HEK293 (cell line): ENCODE data around the gene ZNF540.

Experiments used
- SP3 ChIP-seq: fragments of 450-650 bp; formaldehyde crosslinking; IDR thresholded peaks from 2 replicates; pipeline ENCODE4 v1.5.1; 2016; ENCODE audit warnings: missing biosample characterization, missing genetic modification characterization
- TCF7L2 ChIP-seq: IDR thresholded peaks from 2 replicates; pipeline ENCODE4 v1.6.1; 2011; ENCODE audit warnings: low read depth, mild to moderate bottlenecking, inconsistent platforms, low read length, moderate library complexity, borderline replicate concordance
- ZBTB17 ChIP-seq: fragments of 450-650 bp; formaldehyde crosslinking; IDR thresholded peaks from 2 replicates; pipeline ENCODE4 v1.5.1; 2016; ENCODE audit warnings: missing biosample characterization, missing genetic modification characterization
- ZFP37 ChIP-seq: fragments of 450-650 bp; formaldehyde crosslinking; IDR thresholded peaks from 2 replicates; pipeline ENCODE4 v1.5.1; 2016; ENCODE audit warnings: missing biosample characterization, missing genetic modification characterization
- ZNF132 ChIP-seq: fragments of 450-650 bp; formaldehyde crosslinking; IDR thresholded peaks from 2 replicates; pipeline ENCODE4 v1.5.1; 2017; ENCODE audit warnings: missing biosample characterization, missing genetic modification characterization, borderline replicate concordance
- ZNF138 ChIP-seq: fragments of 450-650 bp; formaldehyde crosslinking; IDR thresholded peaks from 2 replicates; pipeline ENCODE4 v1.5.1; 2016; ENCODE audit warnings: missing biosample characterization, missing genetic modification characterization, borderline replicate concordance
- ZNF248 ChIP-seq: fragments of 450-650 bp; formaldehyde crosslinking; IDR thresholded peaks from 2 replicates; pipeline ENCODE4 v1.5.1; 2017; ENCODE audit warnings: missing biosample characterization, missing genetic modification characterization
- ZNF514 ChIP-seq: fragments of 450-650 bp; formaldehyde crosslinking; IDR thresholded peaks from 2 replicates; pipeline ENCODE4 v1.5.1; 2016; ENCODE audit warnings: missing biosample characterization, missing genetic modification characterization
- ZNF560 ChIP-seq: fragments of 450-650 bp; formaldehyde crosslinking; IDR thresholded peaks from 2 replicates; pipeline ENCODE4 v1.5.1; 2017; ENCODE audit warnings: missing biosample characterization, missing genetic modification characterization, borderline replicate concordance
- ZNF571 ChIP-seq: fragments of 450-650 bp; formaldehyde crosslinking; IDR thresholded peaks from 2 replicates; pipeline ENCODE4 v1.5.0; 2017; ENCODE audit warnings: missing biosample characterization, missing genetic modification characterization
- ZNF596 ChIP-seq: fragments of 450-650 bp; IDR thresholded peaks from 2 replicates; pipeline ENCODE4 v1.5.0; 2018; ENCODE audit warnings: missing biosample characterization, mild to moderate bottlenecking, missing genetic modification characterization, moderate library complexity
- ZNF660 ChIP-seq: fragments of 450-650 bp; IDR thresholded peaks from 2 replicates; pipeline ENCODE4 v1.5.1; 2018; ENCODE audit warnings: missing biosample characterization, mild to moderate bottlenecking, missing genetic modification characterization
- ZNF785 ChIP-seq: fragments of 450-650 bp; formaldehyde crosslinking; IDR thresholded peaks from 2 replicates; pipeline ENCODE4 v1.5.1; 2016; ENCODE audit warnings: missing biosample characterization, missing genetic modification characterization
- ZXDB ChIP-seq: fragments of 450-650 bp; formaldehyde crosslinking; IDR thresholded peaks from 2 replicates; pipeline ENCODE4 v1.5.1; 2016; ENCODE audit warnings: missing biosample characterization, missing genetic modification characterization
- TF ChIP-seq, protein P1 (sequence below): fragments of 450-650 bp; formaldehyde crosslinking; conservative IDR thresholded peaks from 2 replicates; pipeline ENCODE4 v1.5.1; 2016; ENCODE audit warnings: low read depth, missing biosample characterization, missing genetic modification characterization
- TF ChIP-seq, protein P2 (sequence below): fragments of 450-650 bp; formaldehyde crosslinking; IDR thresholded peaks from 2 replicates; pipeline ENCODE4 v1.5.1; 2017; ENCODE audit warnings: missing biosample characterization, missing genetic modification characterization
- TF ChIP-seq, protein P3 (sequence below): fragments of 450-650 bp; formaldehyde crosslinking; IDR thresholded peaks from 2 replicates; pipeline ENCODE4 v1.5.1; 2016; ENCODE audit warnings: missing biosample characterization, missing genetic modification characterization
- TF ChIP-seq, protein P4 (sequence below): fragments of 450-650 bp; formaldehyde crosslinking; IDR thresholded peaks from 2 replicates; pipeline ENCODE4 v1.5.1; 2016; ENCODE audit warnings: missing biosample characterization, missing genetic modification characterization
- TF ChIP-seq, protein P5 (sequence below): fragments of 450-650 bp; formaldehyde crosslinking; IDR thresholded peaks from 2 replicates; pipeline ENCODE4 v1.5.1; 2016; ENCODE audit warnings: missing biosample characterization, missing genetic modification characterization
- TF ChIP-seq, protein P6 (sequence below): fragments of 450-650 bp; formaldehyde crosslinking; IDR thresholded peaks from 2 replicates; pipeline ENCODE4 v1.5.1; 2016; ENCODE audit warnings: missing biosample characterization, missing genetic modification characterization
- TF ChIP-seq, protein P7 (sequence below): fragments of 450-650 bp; formaldehyde crosslinking; IDR thresholded peaks from 2 replicates; pipeline ENCODE4 v1.5.1; 2016; ENCODE audit warnings: missing biosample characterization, missing genetic modification characterization

Gene ZNF540

DNA sequence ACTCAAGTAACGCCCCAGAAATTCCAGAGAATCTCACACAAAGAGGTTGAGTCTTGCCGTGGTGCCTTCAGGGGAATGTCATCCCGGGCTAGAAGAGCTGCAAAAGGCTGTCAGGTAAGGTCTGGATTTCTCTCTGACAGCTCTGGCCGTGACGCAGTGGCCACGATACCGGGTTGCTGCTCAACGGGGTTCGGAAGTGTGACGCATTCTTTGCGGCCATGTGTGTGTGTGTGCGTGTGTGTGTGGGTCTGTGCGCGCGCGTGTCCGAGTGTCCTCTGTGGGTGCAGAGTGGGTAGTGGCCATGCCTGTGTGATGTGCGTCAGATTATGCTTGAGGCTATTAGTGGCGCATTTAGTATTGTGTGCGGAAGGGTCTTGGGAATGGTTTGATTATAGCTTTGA is 306 bp downstream of the ZNF540 start (continued):
- TF ChIP-seq, protein P1, sequence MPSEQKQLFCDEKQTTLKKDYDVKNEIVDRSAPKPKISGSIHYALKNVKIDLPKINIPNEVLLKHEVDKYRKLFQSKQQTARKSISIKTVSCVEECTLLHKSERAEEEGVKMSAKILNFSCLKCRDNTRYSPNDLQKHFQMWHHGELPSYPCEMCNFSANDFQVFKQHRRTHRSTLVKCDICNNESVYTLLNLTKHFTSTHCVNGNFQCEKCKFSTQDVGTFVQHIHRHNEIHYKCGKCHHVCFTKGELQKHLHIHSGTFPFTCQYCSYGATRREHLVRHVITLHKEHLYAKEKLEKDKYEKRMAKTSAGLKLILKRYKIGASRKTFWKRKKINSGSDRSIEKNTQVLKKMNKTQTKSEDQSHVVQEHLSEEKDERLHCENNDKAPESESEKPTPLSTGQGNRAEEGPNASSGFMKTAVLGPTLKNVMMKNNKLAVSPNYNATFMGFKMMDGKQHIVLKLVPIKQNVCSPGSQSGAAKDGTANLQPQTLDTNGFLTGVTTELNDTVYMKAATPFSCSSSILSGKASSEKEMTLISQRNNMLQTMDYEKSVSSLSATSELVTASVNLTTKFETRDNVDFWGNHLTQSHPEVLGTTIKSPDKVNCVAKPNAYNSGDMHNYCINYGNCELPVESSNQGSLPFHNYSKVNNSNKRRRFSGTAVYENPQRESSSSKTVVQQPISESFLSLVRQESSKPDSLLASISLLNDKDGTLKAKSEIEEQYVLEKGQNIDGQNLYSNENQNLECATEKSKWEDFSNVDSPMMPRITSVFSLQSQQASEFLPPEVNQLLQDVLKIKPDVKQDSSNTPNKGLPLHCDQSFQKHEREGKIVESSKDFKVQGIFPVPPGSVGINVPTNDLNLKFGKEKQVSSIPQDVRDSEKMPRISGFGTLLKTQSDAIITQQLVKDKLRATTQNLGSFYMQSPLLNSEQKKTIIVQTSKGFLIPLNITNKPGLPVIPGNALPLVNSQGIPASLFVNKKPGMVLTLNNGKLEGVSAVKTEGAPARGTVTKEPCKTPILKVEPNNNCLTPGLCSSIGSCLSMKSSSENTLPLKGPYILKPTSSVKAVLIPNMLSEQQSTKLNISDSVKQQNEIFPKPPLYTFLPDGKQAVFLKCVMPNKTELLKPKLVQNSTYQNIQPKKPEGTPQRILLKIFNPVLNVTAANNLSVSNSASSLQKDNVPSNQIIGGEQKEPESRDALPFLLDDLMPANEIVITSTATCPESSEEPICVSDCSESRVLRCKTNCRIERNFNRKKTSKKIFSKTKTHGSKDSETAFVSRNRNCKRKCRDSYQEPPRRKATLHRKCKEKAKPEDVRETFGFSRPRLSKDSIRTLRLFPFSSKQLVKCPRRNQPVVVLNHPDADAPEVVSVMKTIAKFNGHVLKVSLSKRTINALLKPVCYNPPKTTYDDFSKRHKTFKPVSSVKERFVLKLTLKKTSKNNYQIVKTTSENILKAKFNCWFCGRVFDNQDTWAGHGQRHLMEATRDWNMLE (tag by site-specific recombination) = no peak
- TF ChIP-seq ZNF138 (tag by site-specific recombination) = no peak
- TF ChIP-seq, protein P2, sequence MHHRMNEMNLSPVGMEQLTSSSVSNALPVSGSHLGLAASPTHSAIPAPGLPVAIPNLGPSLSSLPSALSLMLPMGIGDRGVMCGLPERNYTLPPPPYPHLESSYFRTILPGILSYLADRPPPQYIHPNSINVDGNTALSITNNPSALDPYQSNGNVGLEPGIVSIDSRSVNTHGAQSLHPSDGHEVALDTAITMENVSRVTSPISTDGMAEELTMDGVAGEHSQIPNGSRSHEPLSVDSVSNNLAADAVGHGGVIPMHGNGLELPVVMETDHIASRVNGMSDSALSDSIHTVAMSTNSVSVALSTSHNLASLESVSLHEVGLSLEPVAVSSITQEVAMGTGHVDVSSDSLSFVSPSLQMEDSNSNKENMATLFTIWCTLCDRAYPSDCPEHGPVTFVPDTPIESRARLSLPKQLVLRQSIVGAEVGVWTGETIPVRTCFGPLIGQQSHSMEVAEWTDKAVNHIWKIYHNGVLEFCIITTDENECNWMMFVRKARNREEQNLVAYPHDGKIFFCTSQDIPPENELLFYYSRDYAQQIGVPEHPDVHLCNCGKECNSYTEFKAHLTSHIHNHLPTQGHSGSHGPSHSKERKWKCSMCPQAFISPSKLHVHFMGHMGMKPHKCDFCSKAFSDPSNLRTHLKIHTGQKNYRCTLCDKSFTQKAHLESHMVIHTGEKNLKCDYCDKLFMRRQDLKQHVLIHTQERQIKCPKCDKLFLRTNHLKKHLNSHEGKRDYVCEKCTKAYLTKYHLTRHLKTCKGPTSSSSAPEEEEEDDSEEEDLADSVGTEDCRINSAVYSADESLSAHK (tag by site-specific recombination) = peak; percentile 42; the same call in 1 of the 2 replicates
- no peak; the same call in 1 of the 2 replicates for TF ChIP-seq ZXDB
- TF ChIP-seq, protein P3, sequence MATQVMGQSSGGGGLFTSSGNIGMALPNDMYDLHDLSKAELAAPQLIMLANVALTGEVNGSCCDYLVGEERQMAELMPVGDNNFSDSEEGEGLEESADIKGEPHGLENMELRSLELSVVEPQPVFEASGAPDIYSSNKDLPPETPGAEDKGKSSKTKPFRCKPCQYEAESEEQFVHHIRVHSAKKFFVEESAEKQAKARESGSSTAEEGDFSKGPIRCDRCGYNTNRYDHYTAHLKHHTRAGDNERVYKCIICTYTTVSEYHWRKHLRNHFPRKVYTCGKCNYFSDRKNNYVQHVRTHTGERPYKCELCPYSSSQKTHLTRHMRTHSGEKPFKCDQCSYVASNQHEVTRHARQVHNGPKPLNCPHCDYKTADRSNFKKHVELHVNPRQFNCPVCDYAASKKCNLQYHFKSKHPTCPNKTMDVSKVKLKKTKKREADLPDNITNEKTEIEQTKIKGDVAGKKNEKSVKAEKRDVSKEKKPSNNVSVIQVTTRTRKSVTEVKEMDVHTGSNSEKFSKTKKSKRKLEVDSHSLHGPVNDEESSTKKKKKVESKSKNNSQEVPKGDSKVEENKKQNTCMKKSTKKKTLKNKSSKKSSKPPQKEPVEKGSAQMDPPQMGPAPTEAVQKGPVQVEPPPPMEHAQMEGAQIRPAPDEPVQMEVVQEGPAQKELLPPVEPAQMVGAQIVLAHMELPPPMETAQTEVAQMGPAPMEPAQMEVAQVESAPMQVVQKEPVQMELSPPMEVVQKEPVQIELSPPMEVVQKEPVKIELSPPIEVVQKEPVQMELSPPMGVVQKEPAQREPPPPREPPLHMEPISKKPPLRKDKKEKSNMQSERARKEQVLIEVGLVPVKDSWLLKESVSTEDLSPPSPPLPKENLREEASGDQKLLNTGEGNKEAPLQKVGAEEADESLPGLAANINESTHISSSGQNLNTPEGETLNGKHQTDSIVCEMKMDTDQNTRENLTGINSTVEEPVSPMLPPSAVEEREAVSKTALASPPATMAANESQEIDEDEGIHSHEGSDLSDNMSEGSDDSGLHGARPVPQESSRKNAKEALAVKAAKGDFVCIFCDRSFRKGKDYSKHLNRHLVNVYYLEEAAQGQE = peak; percentile 71; the same call in 1 of the 2 replicates
- no peak for TF ChIP-seq ZNF571 (tag by site-specific recombination)
- TF ChIP-seq, protein P4, sequence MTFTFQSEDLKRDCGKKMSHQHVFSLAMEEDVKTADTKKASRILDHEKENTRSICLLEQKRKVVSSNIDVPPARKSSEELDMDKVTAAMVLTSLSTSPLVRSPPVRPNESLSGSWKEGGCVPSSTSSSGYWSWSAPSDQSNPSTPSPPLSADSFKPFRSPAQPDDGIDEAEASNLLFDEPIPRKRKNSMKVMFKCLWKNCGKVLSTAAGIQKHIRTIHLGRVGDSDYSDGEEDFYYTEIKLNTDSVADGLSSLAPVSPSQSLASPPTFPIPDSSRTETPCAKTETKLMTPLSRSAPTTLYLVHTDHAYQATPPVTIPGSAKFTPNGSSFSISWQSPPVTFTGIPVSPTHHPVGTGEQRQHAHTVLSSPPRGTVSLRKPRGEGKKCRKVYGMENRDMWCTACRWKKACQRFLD = no peak
- TF ChIP-seq TCF7L2 = no peak
- TF ChIP-seq ZNF514 = no peak
- TF ChIP-seq SP3 (tag by site-specific recombination) = no peak
- TF ChIP-seq, protein P5, sequence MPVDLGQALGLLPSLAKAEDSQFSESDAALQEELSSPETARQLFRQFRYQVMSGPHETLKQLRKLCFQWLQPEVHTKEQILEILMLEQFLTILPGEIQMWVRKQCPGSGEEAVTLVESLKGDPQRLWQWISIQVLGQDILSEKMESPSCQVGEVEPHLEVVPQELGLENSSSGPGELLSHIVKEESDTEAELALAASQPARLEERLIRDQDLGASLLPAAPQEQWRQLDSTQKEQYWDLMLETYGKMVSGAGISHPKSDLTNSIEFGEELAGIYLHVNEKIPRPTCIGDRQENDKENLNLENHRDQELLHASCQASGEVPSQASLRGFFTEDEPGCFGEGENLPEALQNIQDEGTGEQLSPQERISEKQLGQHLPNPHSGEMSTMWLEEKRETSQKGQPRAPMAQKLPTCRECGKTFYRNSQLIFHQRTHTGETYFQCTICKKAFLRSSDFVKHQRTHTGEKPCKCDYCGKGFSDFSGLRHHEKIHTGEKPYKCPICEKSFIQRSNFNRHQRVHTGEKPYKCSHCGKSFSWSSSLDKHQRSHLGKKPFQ = peak; percentile 60
- TF ChIP-seq ZNF560 (tag by site-specific recombination) = no peak
- peak; percentile 99 for TF ChIP-seq ZFP37 (tag by site-specific recombination)
- no peak for TF ChIP-seq ZNF248 (tag by site-specific recombination)
- TF ChIP-seq ZBTB17 (tag by site-specific recombination) = peak; percentile 98
- TF ChIP-seq, protein P6, sequence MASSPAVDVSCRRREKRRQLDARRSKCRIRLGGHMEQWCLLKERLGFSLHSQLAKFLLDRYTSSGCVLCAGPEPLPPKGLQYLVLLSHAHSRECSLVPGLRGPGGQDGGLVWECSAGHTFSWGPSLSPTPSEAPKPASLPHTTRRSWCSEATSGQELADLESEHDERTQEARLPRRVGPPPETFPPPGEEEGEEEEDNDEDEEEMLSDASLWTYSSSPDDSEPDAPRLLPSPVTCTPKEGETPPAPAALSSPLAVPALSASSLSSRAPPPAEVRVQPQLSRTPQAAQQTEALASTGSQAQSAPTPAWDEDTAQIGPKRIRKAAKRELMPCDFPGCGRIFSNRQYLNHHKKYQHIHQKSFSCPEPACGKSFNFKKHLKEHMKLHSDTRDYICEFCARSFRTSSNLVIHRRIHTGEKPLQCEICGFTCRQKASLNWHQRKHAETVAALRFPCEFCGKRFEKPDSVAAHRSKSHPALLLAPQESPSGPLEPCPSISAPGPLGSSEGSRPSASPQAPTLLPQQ (tag by site-specific recombination) = peak; percentile 89
- TF ChIP-seq ZNF132 = no peak
- TF ChIP-seq ZNF596 = no peak
- peak; percentile 100 for TF ChIP-seq ZNF785 (tag by site-specific recombination)
- no peak; the same call in 1 of the 2 replicates for TF ChIP-seq ZNF660 (tag by site-specific recombination)
- TF ChIP-seq, protein P7, sequence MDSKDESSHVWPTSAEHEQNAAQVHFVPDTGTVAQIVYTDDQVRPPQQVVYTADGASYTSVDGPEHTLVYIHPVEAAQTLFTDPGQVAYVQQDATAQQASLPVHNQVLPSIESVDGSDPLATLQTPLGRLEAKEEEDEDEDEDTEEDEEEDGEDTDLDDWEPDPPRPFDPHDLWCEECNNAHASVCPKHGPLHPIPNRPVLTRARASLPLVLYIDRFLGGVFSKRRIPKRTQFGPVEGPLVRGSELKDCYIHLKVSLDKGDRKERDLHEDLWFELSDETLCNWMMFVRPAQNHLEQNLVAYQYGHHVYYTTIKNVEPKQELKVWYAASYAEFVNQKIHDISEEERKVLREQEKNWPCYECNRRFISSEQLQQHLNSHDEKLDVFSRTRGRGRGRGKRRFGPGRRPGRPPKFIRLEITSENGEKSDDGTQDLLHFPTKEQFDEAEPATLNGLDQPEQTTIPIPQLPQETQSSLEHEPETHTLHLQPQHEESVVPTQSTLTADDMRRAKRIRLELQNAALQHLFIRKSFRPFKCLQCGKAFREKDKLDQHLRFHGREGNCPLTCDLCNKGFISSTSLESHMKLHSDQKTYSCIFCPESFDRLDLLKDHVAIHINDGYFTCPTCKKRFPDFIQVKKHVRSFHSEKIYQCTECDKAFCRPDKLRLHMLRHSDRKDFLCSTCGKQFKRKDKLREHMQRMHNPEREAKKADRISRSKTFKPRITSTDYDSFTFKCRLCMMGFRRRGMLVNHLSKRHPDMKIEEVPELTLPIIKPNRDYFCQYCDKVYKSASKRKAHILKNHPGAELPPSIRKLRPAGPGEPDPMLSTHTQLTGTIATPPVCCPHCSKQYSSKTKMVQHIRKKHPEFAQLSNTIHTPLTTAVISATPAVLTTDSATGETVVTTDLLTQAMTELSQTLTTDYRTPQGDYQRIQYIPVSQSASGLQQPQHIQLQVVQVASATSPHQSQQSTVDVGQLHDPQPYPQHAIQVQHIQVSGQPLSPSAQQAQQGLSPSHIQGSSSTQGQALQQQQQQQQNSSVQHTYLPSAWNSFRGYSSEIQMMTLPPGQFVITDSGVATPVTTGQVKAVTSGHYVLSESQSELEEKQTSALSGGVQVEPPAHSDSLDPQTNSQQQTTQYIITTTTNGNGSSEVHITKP (tag by site-specific recombination) = no peak; the same call in 1 of the 2 replicates
